ENCODE data around the gene TBC1D23.

DNA sequence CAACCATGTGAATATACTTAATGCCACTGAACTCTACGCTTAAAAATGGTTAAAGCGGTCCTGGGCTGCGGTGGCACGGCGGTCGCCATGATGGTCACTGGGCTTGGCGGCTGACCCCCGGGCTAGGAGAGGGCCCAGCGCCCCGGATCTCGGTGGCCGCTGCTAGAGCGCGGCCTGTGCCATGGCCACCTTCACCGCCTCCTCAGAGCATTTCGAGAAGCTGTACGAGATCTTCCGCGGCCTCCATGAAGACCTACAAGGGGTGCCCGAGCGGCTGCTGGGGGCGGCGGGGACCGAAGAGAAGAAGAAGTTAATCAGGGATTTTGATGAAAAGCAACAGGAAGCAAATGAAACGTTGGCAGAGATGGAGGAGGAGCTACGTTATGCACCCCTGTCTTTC is 35.6 kb upstream of the TBC1D23 start:
- TF ChIP-seq, protein P1, sequence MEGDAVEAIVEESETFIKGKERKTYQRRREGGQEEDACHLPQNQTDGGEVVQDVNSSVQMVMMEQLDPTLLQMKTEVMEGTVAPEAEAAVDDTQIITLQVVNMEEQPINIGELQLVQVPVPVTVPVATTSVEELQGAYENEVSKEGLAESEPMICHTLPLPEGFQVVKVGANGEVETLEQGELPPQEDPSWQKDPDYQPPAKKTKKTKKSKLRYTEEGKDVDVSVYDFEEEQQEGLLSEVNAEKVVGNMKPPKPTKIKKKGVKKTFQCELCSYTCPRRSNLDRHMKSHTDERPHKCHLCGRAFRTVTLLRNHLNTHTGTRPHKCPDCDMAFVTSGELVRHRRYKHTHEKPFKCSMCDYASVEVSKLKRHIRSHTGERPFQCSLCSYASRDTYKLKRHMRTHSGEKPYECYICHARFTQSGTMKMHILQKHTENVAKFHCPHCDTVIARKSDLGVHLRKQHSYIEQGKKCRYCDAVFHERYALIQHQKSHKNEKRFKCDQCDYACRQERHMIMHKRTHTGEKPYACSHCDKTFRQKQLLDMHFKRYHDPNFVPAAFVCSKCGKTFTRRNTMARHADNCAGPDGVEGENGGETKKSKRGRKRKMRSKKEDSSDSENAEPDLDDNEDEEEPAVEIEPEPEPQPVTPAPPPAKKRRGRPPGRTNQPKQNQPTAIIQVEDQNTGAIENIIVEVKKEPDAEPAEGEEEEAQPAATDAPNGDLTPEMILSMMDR (IDR thresholded peaks at IDR 0.05): no peak
- TF ChIP-seq EP300 (IDR thresholded peaks at IDR 0.05): no peak
